ENCODE data around the gene ACAT1.

ACAT1 gene

DNA sequence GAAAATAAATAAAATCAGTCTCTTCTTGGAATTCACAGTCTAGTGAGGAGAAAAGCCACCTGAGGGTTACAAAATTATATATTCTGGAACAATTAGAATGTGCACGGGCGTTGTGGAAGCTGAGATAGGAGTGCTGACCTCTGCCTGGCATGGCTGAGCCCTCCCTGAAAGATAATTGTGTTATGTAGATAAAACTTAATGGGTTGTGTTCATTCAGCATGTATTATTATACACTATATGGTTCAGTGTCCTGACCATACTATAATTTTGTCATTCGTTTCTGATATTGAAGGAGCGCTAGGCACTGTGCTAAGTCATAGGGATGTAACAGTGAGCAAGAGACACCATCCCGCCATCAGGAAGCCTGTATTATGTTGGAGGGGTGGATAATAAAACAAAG lies 3.7 kb downstream of the ACAT1 start:
- no peak for TF ChIP-seq POLR2AphosphoS5 (IDR thresholded peaks at IDR 0.05; ENCODE audit: low read depth, low read length)
- TF ChIP-seq, protein P1, sequence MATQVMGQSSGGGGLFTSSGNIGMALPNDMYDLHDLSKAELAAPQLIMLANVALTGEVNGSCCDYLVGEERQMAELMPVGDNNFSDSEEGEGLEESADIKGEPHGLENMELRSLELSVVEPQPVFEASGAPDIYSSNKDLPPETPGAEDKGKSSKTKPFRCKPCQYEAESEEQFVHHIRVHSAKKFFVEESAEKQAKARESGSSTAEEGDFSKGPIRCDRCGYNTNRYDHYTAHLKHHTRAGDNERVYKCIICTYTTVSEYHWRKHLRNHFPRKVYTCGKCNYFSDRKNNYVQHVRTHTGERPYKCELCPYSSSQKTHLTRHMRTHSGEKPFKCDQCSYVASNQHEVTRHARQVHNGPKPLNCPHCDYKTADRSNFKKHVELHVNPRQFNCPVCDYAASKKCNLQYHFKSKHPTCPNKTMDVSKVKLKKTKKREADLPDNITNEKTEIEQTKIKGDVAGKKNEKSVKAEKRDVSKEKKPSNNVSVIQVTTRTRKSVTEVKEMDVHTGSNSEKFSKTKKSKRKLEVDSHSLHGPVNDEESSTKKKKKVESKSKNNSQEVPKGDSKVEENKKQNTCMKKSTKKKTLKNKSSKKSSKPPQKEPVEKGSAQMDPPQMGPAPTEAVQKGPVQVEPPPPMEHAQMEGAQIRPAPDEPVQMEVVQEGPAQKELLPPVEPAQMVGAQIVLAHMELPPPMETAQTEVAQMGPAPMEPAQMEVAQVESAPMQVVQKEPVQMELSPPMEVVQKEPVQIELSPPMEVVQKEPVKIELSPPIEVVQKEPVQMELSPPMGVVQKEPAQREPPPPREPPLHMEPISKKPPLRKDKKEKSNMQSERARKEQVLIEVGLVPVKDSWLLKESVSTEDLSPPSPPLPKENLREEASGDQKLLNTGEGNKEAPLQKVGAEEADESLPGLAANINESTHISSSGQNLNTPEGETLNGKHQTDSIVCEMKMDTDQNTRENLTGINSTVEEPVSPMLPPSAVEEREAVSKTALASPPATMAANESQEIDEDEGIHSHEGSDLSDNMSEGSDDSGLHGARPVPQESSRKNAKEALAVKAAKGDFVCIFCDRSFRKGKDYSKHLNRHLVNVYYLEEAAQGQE (IDR thresholded peaks at IDR 0.05; ENCODE audit: insufficient read depth in 1 of 2, low read depth in 2 of 2, low read length in 2 of 2), result no peak
- TF ChIP-seq SIN3A (IDR thresholded peaks at IDR 0.05; ENCODE audit: borderline replicate concordance, insufficient read depth, low read length), result no peak
- TF ChIP-seq FOXP2 (optimal IDR thresholded peaks at IDR 0.05; ENCODE audit: borderline replicate concordance, extremely low read depth, extremely low read length, insufficient read depth), result no peak
- TF ChIP-seq TAF1 (IDR thresholded peaks at IDR 0.05; ENCODE audit: borderline replicate concordance, insufficient read depth, low read length), result no peak

DNA sequence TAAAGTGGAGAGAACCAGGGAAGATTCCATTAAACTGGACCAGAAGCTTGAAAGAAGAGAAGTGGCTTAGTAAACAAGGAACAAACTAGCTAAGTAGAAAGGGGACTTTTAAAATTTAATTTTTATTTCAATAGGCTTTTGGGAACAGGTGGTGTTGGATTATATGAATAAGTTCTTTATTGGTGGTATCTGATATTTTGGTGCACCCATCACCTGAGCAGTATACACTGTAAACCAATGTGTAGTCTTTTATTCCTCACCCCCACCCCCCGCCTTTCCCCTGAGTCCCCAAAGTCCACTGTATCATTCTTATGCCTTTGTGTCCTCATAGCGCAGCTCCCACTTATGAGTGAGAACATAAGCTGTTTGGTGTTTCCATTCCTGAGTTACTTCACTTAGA lies 7.4 kb downstream of the ACAT1 start:
- TF ChIP-seq POLR2AphosphoS5 (IDR thresholded peaks at IDR 0.05; ENCODE audit: low read depth, low read length), result no peak
- TF ChIP-seq, protein P1 (IDR thresholded peaks at IDR 0.05; ENCODE audit: insufficient read depth in 1 of 2, low read depth in 2 of 2, low read length in 2 of 2), result no peak
- TF ChIP-seq FOXP2 (optimal IDR thresholded peaks at IDR 0.05; ENCODE audit: borderline replicate concordance, extremely low read depth, extremely low read length, insufficient read depth), result no peak
- TF ChIP-seq TAF1 (IDR thresholded peaks at IDR 0.05; ENCODE audit: borderline replicate concordance, insufficient read depth, low read length), result no peak

DNA sequence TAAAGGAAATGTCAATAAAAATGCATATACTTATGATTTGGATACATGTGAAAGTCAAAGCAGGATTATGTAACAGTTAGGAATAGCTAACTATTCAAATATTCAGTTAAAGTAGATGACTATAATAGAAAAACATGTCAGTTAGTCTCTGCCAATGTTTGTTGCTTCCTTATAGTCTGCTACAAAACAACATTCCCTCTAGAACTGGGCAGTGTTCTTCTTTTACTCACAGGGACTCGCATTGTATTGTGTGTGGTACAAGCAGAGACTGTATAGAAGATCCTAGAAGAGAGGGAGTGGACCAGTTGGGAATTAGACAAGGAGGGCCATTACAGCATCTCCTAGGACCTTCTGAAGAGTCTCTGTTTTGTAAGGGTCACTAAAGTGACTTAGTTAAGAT lies 10.6 kb downstream of the ACAT1 start:
- TF ChIP-seq SIN3A (IDR thresholded peaks at IDR 0.05; ENCODE audit: borderline replicate concordance, insufficient read depth, low read length), result no peak
- TF ChIP-seq, protein P1 (IDR thresholded peaks at IDR 0.05; ENCODE audit: insufficient read depth in 1 of 2, low read depth in 2 of 2, low read length in 2 of 2), result no peak
- no peak for TF ChIP-seq POLR2AphosphoS5 (IDR thresholded peaks at IDR 0.05; ENCODE audit: low read depth, low read length)
- TF ChIP-seq FOXP2 (optimal IDR thresholded peaks at IDR 0.05; ENCODE audit: borderline replicate concordance, extremely low read depth, extremely low read length, insufficient read depth), result no peak
- no peak for TF ChIP-seq TAF1 (IDR thresholded peaks at IDR 0.05; ENCODE audit: borderline replicate concordance, insufficient read depth, low read length)

DNA sequence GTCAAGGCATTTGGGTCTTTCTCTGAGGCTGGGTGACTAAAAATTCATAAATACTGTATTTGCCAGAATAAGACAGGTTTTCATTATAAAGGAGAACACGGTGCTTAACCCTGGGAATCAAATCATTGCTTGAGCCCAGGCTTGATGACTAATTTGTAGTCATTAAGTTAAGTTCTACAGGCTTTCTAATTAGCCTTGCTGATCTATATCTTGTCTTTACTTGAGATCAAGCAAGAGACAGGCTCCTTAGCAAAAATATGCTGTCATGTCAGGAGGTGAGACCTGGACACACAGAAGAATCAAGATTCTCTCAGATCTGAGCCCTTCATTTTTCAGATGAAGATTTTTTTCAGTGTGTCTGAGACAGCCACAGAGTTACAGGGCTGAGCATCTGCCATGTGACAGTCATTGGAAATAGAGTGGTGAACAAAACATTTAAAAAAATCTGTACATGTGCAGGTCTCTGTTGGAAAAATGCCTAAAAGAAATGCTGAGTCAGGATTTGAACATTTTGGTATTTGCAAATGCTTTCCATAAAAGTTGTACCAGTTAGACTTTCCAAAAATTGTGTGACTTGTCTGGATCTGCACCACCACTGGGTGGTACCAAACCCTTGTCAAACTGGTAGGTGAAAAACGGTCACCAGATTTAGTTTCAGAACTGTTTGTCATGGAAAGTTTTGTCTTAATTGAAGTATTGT lies 14.6 kb downstream of the ACAT1 start:
- TF ChIP-seq SIN3A (IDR thresholded peaks at IDR 0.05; ENCODE audit: borderline replicate concordance, insufficient read depth, low read length), result no peak
- TF ChIP-seq, protein P1 (IDR thresholded peaks at IDR 0.05; ENCODE audit: insufficient read depth in 1 of 2, low read depth in 2 of 2, low read length in 2 of 2), result no peak
- TF ChIP-seq TAF1 (IDR thresholded peaks at IDR 0.05; ENCODE audit: borderline replicate concordance, insufficient read depth, low read length), result no peak
- TF ChIP-seq FOXP2 (optimal IDR thresholded peaks at IDR 0.05; ENCODE audit: borderline replicate concordance, extremely low read depth, extremely low read length, insufficient read depth), result no peak
- no peak for TF ChIP-seq POLR2AphosphoS5 (IDR thresholded peaks at IDR 0.05; ENCODE audit: low read depth, low read length)

Data from PFSK-1 (cell line).